HG03439 (cell line): Measurements from ENCODE around the gene SMYD3.

Source experiments
- ATAC-seq: cut with Tn5 transposase; IDR thresholded peaks from one replicate; pipeline ENCODE4 v1.9.1; 2021; ENCODE audit warnings: mild to moderate bottlenecking, moderate library complexity; ENCODE audit not compliant: unreplicated experiment

Gene SMYD3

DNA sequence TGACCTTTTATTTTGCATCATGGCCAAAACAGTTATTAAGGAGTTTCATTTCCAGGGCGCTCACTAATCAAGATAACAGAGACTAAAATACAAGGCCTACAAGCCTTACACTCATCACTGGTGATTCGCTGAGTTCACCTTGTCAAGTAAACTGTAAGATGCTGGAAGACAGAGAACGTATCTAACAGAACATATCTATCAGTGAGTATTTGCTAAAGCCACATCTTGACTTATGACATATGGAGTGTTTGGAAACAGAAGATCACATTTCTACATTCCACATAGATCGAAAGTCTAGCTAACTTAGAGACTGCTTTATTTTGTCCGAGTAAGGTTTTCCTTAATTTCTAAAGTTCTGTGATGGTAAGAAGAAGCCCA is 506.5 kb downstream of the SMYD3 start:
- no peak for ATAC-seq

DNA sequence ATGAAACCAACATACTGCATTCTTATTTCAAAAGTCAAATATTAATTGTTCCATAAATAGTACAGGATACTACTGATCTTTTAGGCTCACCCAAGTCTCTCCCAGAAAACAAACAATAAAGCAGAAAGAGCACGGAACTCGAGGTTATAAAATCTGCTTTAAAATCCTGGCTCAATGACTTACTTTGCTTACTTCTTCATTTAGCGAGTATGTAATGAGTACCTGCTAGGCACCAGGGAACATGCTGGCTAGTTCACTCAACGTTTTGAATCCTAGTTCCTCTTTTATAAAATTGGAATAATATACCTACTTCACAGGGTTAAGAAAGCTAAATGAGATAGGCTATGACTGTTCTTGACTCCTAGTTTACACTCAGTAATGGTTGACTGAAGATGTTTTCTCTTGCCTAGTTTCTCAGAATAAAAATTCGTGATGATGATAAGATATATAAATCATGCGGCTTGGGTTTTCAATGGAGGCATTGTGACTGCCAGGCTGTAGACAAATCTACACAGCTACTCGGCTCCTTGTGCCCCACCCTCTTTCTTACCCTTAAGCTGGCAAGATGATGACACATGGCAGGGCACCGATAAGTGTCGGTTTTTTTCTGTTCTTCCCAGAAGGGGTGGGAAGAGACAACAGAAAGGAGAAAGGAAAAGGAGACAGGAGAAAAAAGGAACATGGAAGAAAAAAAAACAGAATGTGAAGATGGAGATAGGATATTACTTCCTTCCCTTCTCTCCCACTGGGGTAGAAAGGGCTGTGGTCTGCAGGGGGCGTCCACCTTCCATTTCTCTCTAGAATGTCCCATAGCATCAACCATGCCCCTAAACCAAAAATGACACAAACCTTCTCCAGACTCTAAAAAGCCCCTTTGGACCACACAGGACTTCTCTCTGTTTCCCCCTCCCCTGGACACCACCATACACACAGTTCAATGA is 507.1 kb downstream of the SMYD3 start:
- ATAC-seq: no peak

GRCh38 chr1:245997471-245998258 is 509.4 kb downstream of the SMYD3 start:
- ATAC-seq: no peak

DNA sequence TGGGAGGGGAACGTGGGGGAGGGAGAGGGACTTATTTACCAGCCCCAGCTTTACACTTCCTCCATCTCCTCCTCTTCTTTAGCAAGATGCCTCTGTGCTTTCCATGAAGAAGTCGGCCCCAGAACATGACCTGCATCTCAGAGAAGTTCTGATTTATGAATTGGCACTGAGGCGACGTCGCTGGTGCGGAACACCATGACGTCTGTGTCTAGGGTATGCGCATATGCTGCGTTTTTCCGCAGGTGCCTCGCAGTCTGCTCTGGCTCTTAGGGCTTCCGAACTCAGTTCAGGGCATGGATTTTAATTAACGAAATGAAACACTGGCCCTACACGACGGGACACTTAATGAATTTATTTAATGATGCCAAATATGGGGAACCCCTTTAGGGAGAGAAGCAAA is 510.3 kb downstream of the SMYD3 start:
- no peak for ATAC-seq

DNA sequence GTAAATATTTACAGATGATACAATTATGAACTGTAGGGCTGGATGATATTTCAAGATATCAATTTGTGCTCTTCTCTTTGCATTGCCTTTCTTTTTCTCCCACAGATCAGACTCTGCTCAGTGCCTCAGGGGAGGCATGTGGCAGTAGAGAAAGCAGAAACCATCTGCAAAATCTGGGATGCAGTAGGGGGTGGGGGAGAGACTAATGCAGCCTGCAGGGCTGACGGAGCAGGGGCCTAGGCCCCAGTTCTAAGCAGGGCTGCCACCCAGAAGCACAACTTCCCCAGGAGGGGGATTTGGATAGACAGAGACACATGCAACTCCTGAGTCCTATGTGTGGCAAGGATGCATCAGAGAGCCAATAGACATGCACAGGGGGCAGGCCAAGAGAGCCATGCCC is 511.6 kb downstream of the SMYD3 start:
- no peak for ATAC-seq

DNA sequence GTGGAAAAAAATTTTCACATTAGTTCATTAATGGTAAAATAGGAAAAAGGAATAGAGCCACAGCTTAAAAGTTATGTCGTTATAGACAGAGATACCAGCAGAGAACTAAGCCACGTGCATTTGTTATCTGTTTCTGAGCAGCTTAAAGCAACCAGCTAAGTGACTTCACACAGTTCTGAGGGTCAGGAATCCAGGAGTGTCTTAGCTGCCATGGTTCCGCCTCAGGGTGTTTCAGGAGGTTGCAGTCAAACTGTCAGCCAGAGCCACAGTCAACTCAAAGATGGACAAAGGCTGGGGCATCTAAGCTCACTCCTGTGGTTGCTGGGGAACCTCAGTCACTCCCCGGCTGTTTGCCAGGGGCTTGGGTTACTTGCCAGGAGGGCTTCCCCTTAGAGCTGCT is 515.8 kb downstream of the SMYD3 start:
- no peak for ATAC-seq

- ATAC-seq: peak; percentile 56
Observed at GRCh38 chr1:245990315-245991022, 516.6 kb downstream of the SMYD3 start.

DNA sequence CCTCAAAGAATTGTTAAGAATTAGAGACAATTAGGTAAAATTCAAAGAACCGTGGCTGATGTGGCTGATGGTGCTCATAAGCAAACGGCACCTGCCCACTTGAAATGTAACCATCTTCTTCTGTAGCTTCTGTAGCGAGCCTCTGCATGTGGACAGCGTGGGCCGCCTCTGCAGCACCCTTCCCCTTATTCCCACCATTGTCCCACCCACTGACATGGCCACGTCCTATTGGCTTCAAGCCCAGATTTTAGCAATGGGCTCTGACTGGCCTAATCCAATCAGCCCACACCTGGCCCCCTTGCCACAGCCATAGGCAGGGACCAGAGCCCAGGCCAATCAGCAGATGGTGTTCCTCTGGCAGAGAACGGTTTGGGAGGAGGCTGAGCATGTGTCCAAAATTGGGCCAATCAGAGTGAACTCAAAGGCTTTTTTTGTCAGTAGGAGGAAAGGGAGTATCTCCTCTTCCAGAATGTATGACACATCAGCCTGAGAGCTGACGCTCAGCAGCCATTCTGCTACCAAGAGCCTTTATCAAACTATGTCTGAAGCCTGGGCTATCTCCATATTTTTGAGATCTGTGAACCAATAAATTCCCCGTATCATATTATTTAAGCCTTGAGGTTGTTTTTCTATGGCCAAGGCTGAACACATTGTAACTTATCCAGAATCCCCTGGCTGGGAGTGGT is 518.5 kb downstream of the SMYD3 start:
- no peak for ATAC-seq

DNA sequence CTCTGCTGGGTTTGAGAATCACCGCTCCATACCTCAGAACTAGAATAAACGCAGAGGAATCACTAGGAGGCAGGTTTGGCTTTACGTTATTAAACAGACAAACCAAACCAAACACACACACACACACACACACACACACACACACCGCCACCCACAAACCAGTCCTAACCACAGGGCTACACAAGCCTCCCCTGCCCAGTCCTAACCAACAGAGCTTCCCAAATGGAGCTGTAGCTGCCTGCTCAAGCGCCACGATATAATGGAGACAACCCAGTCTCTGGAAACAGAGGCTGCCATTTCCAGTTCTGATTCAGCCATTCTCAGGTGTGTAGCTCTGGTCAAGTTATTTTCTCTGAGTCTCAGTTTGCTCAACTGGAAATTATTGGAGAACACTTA is 519.1 kb downstream of the SMYD3 start:
- ATAC-seq: no peak

- no peak for ATAC-seq
Observed at GRCh38 chr1:245987577-245987976, 519.5 kb downstream of the SMYD3 start.

- no peak for ATAC-seq
Observed at GRCh38 chr1:245987219-245987545, 519.9 kb downstream of the SMYD3 start.

DNA sequence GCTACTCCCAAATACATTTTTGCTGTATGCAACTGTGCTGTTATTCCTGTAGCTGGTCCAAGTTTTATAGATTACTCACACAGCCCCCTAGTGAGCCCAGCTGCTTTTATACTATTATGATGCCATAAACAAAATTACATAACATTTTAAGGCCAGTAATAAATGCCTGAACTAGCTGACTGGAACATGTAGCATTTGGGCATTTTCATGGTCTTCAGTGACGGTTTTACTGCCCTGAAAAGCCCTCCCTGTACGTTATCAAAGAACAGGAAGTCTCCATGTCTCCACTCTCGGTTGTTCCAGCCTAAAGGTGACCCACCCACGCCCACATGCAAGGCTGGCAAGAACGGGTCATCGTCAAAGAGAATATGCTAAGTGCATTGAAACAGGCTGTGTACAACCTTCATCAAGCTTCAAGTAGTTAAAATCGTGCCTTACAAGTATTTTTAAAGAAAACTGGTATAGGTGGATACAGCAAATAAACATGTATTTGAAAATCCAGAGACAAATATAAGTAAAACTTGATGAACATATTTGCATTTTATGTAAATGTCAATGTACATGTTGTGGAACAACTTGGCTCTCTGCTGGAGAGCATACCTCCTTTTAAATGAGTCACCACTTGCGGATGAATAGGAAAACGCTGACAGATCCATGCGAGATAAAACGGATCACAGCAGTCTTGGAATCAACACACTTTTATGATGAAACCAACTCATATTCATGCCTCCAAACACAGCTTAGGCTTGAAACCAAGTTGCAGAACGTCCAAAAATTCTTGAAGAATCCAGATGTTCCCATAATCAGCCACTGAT is 520.5 kb downstream of the SMYD3 start:
- no peak for ATAC-seq

DNA sequence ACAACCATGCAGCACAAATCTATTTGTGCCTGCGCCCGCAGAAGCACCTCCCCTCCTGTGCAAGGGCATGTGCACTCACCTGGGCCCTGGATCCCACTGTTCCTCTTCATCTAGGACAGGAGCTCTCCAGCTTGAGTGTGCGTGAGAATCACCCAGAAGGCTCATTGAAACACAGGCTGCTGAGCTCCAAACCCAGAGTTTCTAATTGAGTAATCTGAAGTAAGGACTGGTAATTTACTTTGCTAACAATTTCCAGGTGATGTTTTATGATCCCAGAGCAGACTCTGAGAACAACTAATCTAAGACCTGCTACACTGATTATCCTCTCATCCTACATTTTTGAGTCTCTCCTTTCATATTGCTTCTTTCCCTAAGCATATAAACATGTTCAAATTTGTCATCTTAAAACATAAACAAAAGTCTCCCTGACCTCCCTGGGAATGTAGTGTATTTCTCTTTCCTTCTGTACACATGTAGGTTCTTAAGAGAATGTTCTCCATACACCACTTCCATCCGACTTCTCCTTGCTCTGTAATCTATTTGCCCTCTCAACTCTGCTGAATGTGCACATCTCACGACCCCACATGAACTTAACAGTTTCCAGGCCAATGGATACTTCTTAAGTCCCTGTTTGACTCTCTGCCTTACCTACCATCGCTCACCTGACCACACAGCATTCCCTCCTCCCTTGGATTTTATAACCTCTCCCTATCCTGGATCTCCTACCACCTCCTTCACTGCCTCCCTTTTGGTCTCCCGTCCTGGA is 522.5 kb downstream of the SMYD3 start:
- no peak for ATAC-seq

- ATAC-seq: no peak
Observed at GRCh38 chr1:245983294-245983967, 523.6 kb downstream of the SMYD3 start.

DNA sequence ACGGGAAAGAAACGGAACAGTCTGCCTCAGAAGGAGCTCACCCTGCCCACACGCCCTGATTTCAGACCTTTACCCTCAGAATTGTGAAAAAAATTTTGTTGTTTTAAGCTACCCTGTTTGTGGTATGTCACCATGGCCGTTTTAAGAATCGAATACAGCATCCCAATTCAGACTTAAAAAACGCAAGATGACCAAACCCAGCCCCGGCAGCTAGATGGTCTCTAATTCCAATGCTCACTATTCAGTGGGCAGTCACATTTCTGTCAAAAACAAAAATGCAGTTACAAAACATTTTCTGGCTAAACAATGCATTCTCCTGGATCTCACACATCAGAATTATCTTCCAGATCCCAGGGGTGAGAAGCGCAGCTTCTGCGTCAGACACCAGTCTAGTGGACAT is 527.5 kb downstream of the SMYD3 start:
- ATAC-seq: no peak

DNA sequence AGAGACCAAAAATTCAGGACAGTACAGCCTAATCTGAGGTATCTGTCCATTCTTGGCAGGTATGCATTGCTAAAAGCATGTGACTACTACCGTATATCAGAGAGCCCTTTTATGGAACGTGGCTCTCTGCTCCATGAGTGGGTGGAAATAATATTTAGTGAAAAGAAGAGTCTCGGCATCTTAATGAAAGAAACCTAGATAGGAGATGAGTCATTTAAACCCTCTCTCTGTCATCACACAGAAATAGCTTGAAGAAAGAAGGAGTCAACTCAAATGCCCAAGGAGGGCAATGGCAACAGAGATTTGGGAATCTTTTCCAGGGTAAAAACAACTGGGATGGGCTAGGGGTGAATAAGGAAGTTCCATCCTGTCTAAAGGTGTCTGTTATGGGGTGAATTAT is 528.2 kb downstream of the SMYD3 start:
- no peak for ATAC-seq

GRCh38 chr1:245972476-245972875 is 534.6 kb downstream of the SMYD3 start:
- no peak for ATAC-seq

DNA sequence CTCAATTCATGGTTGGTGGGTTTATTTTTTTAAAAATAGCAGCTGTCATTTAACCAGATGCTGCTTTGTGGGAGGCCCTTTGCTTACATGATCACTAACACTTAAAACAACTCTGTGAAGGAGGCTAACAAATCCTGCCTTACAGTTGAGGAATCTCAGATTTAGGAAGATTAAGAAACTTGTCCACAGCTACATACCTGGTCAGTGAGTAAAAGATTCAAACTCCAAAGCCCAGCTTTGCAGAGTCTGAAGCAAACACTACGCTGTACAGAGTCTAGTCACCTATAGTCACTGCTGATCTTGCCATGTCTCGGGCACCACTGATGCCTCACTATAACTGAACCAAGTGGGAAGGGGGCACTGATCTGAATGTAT is 535.4 kb downstream of the SMYD3 start:
- no peak for ATAC-seq
